H1 (cell line): ENCODE measurements around the gene CDH12. TPM values are rescaled to one million over a fixed set of nuclear protein-coding genes. Genes with fewer than 3 reads are reported as not detected.

Experiments
- CHD7 ChIP-seq: fragments of 300-600 bp; sonication (generic); IDR thresholded peaks from 2 replicates; pipeline ENCODE4 v1.7.1; 2012; ENCODE audit warnings: low read length, moderate library complexity, mild to moderate bottlenecking, inconsistent platforms; ENCODE audit not compliant: insufficient replicate concordance
- polyA plus RNA-seq, 7 experiments: library from polyadenylated mRNA; depleted of rRNA in 3 of 7; stranded (reverse) in 5 of 7; unstranded in 2 of 7; fragments of >200 nt in 5 of 7; fragments of 200-250 nt in 2 of 7; gene quantifications; 1 replicate in 5 of 7; 2 replicates in 1 of 7; 4 replicates in 1 of 7; pipeline versions ENCODE4 v1.2.1 to v1.2.3, GENCODE V29; 2011 to 2013; ENCODE audit warnings: missing spikeins in 2 of 7, mixed read lengths in 2 of 7
- total RNA-seq: library from RNA; stranded (reverse); fragmentation: NEBNext Ultra II Directional; extraction: Animal tissue kit (Norgen Biotek cat#: 25700); gene quantifications from 2 replicates; pipeline ENCODE4 v1.2.1, GENCODE V29; 2021

Gene CDH12
- total and polyA plus RNA-seq, 2 of the 8 experiments (the other 6 are each of a cell fraction or from before 2014, with no cell fraction given) = 0.03 TPM; not detected in 1

DNA sequence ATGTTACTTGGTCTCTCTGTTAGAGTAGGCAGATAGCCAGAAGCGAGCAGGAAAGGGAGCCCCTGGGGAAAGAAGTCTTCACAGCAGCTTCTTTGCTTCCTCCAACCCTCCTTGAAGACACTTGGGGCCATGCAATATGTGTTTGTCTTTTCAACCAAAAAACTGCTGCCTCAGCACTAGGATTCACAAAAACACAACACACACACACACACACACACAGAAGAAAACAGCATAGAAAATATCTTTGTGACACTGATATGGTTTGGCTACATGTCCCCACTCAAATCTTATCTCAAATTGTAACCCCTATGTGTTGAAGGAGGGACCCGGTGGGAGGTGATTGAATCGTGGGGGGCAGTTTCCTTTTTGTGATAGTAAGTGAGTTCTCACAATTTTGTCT, 133.3 kb downstream of the CDH12 start (continued):
- no peak for TF ChIP-seq CHD7
- TF ChIP-seq, all 59 proteins: peak for 1
